IMR-90 (cell line): ENCODE measurements around the gene ATL2. TPM values are rescaled to one million over a fixed set of nuclear protein-coding genes. Genes with fewer than 3 reads are reported as not detected.

ENCODE experiments used
- ATAC-seq: fragments of 200-7000 bp; cut with Tn5 transposase; 2 replicates; pipeline ENCODE4 v1.9.1; 2020; ENCODE audit warnings: low read depth, mild to moderate bottlenecking, moderate library complexity
- BruUV-seq: library from RNA; stranded (reverse); fragments of 400-500 nt; replicated peaks from 2 replicates; lab custom pipeline; 2021; lab: Mats Ljungman, UMichigan
- CTCF ChIA-PET: fragments of 300-600 bp; formaldehyde crosslinking; extraction: SDS; loops from one replicate; lab custom pipeline; 2021; ENCODE audit warnings: antibody characterized with exemption; lab: Yijun Ruan, JAX
- POLR2A ChIA-PET: fragments of 300-600 bp; sonication (Branson Sonifier 250); formaldehyde crosslinking; loops from one replicate; lab custom pipeline; 2022; ENCODE audit warnings: antibody characterized with exemption; ENCODE audit not compliant: unreplicated experiment; lab: Charles Lee
- DNase-seq: peaks from one replicate; pipeline ENCODE4 v3.0.0; 2013
- H2AFZ ChIP-seq: replicated peaks from 2 replicates; pipeline ENCODE3; 2013; ENCODE audit warnings: low read length, mild to moderate bottlenecking; ENCODE audit not compliant: poor library complexity
- H2AK5ac ChIP-seq: 2 replicates; pipeline ENCODE4 v1.6.1; 2013; ENCODE audit warnings: low read depth, low read length, inconsistent platforms
- H2AK9ac ChIP-seq: replicated peaks from 2 replicates; pipeline ENCODE3; 2013; ENCODE audit warnings: mild to moderate bottlenecking, low read depth, low read length, moderate library complexity; ENCODE audit not compliant: poor library complexity
- H2BK120ac ChIP-seq: 2 replicates; pipeline ENCODE4 v1.6.1; 2013; ENCODE audit warnings: low read depth, low read length, inconsistent platforms
- H2BK15ac ChIP-seq: 3 replicates; pipeline ENCODE4 v1.6.1; 2013; ENCODE audit warnings: low read depth, low read length, inconsistent platforms
- H2BK20ac ChIP-seq: 2 replicates; pipeline ENCODE4 v1.6.1; 2013; ENCODE audit warnings: low read depth, mild to moderate bottlenecking, inconsistent platforms, low read length, moderate library complexity
- H2BK5ac ChIP-seq: 2 replicates; pipeline ENCODE4 v1.6.1; 2013; ENCODE audit warnings: mild to moderate bottlenecking, low read depth, low read length, inconsistent platforms; ENCODE audit not compliant: poor library complexity, severe bottlenecking
- H3K14ac ChIP-seq: replicated peaks from 2 replicates; pipeline ENCODE4 v1.6.1; 2013; ENCODE audit warnings: low read depth, low read length, inconsistent platforms
- H3K18ac ChIP-seq: 2 replicates; pipeline ENCODE4 v1.6.1; 2013; ENCODE audit warnings: low read depth, low read length, control low read depth
- H3K23ac ChIP-seq: 2 replicates; pipeline ENCODE4 v1.6.1; 2013; ENCODE audit warnings: low read depth, low read length, inconsistent platforms
- H3K27ac ChIP-seq: 2 replicates; pipeline ENCODE4 v1.5.1; 2013; ENCODE audit warnings: mild to moderate bottlenecking, control low read depth, low read length; ENCODE audit not compliant: insufficient read depth
- H3K27me3 ChIP-seq: 2 replicates; pipeline ENCODE4 v1.6.1; 2013; ENCODE audit warnings: low read length; ENCODE audit not compliant: control insufficient read depth, insufficient read depth
- H3K36me3 ChIP-seq: 2 replicates; pipeline ENCODE4 v1.6.1; 2013; ENCODE audit warnings: low read length, mixed read lengths; ENCODE audit not compliant: control insufficient read depth, insufficient read depth
- H3K4ac ChIP-seq: 2 replicates; pipeline ENCODE4 v1.6.1; 2013; ENCODE audit warnings: low read depth, low read length, inconsistent platforms
- H3K4me1 ChIP-seq: 2 replicates; pipeline ENCODE4 v1.6.1; 2013; ENCODE audit warnings: low read length, mixed read lengths; ENCODE audit not compliant: control insufficient read depth, insufficient read depth
- H3K4me2 ChIP-seq: 2 replicates; pipeline ENCODE4 v1.6.1; 2013; ENCODE audit warnings: low read depth, mild to moderate bottlenecking, control low read depth, low read length, moderate library complexity
- H3K4me3 ChIP-seq: 2 replicates; pipeline ENCODE4 v1.5.1; 2013; ENCODE audit warnings: low read depth, mild to moderate bottlenecking, control low read depth, low read length, moderate library complexity; ENCODE audit not compliant: insufficient read depth
- H3K56ac ChIP-seq: 2 replicates; pipeline ENCODE4 v1.6.1; 2013; ENCODE audit warnings: low read length, inconsistent platforms; ENCODE audit not compliant: insufficient read depth; ENCODE audit errors: extremely low read depth
- H3K79me1 ChIP-seq, 2 experiments: 2 replicates each; pipeline ENCODE4 v1.6.1; 2013; ENCODE audit warnings: low read length in 2 of 2, inconsistent platforms in 1 of 2, low read depth in 1 of 2
- H3K9ac ChIP-seq: 2 replicates; pipeline ENCODE4 v1.6.1; 2013; ENCODE audit warnings: low read depth, low read length, control low read depth
- H3K9me1 ChIP-seq: 2 replicates; pipeline ENCODE4 v1.6.1; 2013; ENCODE audit warnings: low read length, inconsistent platforms; ENCODE audit not compliant: insufficient read depth
- H3K9me3 ChIP-seq: 2 replicates; pipeline ENCODE4 v1.6.1; 2013; ENCODE audit warnings: low read length; ENCODE audit not compliant: control insufficient read depth, insufficient read depth
- H4K20me1 ChIP-seq: 2 replicates; pipeline ENCODE4 v1.6.1; 2013; ENCODE audit warnings: low read length, inconsistent platforms; ENCODE audit not compliant: insufficient read depth
- H4K5ac ChIP-seq: 2 replicates; pipeline ENCODE4 v1.6.1; 2013; ENCODE audit warnings: mild to moderate bottlenecking, low read depth, low read length, control low read depth
- H4K8ac ChIP-seq, 2 experiments: 2 replicates each; pipeline ENCODE4 v1.6.1; 2013; ENCODE audit warnings: low read depth in 2 of 2, low read length in 2 of 2, control low read depth in 1 of 2, inconsistent platforms in 1 of 2
- H4K91ac ChIP-seq: 2 replicates; pipeline ENCODE4 v1.6.1; 2013; ENCODE audit warnings: low read depth, low read length, inconsistent platforms; ENCODE audit not compliant: insufficient read depth
- CEBPB ChIP-seq: IDR thresholded peaks from 2 replicates; pipeline ENCODE4 v1.6.1; 2012; ENCODE audit warnings: low read depth, low read length, improper control_type of control experiment
- CHD1 ChIP-seq: IDR thresholded peaks from 2 replicates; pipeline ENCODE4 v1.6.1; 2012; ENCODE audit warnings: low read depth, low read length, improper control_type of control experiment
- CTCF ChIP-seq: conservative IDR thresholded peaks from 2 replicates; pipeline ENCODE4 v1.5.1; 2012; ENCODE audit warnings: mild to moderate bottlenecking, low read depth, low read length, improper control_type of control experiment
- FOS ChIP-seq: fragments of 150-350 bp; IDR thresholded peaks from 2 replicates; pipeline ENCODE4 v1.6.1; 2016; ENCODE audit warnings: low read depth, low read length
- MAFK ChIP-seq: IDR thresholded peaks from 2 replicates; pipeline ENCODE4 v1.6.1; 2012; ENCODE audit warnings: low read depth, low read length, improper control_type of control experiment
- MAZ ChIP-seq: IDR thresholded peaks from 2 replicates; pipeline ENCODE4 v1.6.1; 2012; ENCODE audit warnings: low read depth, mild to moderate bottlenecking, low read length, improper control_type of control experiment, moderate library complexity, borderline replicate concordance
- MXI1 ChIP-seq: IDR thresholded peaks from 2 replicates; pipeline ENCODE4 v1.6.1; 2012; ENCODE audit warnings: low read depth, mild to moderate bottlenecking, low read length, moderate library complexity, borderline replicate concordance
- POLR2A ChIP-seq: IDR thresholded peaks from 2 replicates; pipeline ENCODE4 v1.6.1; 2012; ENCODE audit warnings: mild to moderate bottlenecking, low read depth, low read length
- RCOR1 ChIP-seq: IDR thresholded peaks from 2 replicates; pipeline ENCODE4 v1.6.1; 2012; ENCODE audit warnings: mild to moderate bottlenecking, low read length, improper control_type of control experiment; ENCODE audit not compliant: insufficient replicate concordance
- RFX5 ChIP-seq: IDR thresholded peaks from 2 replicates; pipeline ENCODE4 v1.8.0; 2012; ENCODE audit warnings: low read depth, mild to moderate bottlenecking, low read length, moderate library complexity
- SMC3 ChIP-seq: fragments of 150-350 bp; IDR thresholded peaks from 2 replicates; pipeline ENCODE4 v1.6.1; 2016; ENCODE audit warnings: low read depth, mild to moderate bottlenecking, antibody characterized with exemption, low read length, moderate library complexity
- WGBS, 2 experiments: methylation state at CpG; one replicate each; pipeline versions ENCODE4 v1.1.5 to v1.1.7; 2013; ENCODE audit warnings: missing lambda C conversion rate in 2 of 2; ENCODE audit not compliant: insufficient read length in 1 of 2; ENCODE audit errors: extremely low coverage in 2 of 2; 5-methylcytosine and 5-hydroxymethylcytosine counted together
- dilution Hi-C: fragments of 300-500 bp; cut with HindIII; formaldehyde crosslinking; loops from one replicate; pipeline ENCODE4 v1.14.3; 2018; ENCODE audit warnings: low sequenced_read_pairs; ENCODE audit not compliant: unreplicated experiment
- in situ Hi-C: fragments of 300-500 bp; cut with MboI; formaldehyde crosslinking; loops from 3 replicates; pipeline ENCODE4 v1.14.3; 2019; ENCODE audit warnings: low sequenced_read_pairs, inconsistent platforms, mixed read lengths
- intact Hi-C: fragments of 100-400 bp; cut with micrococcal nuclease; formaldehyde crosslinking; loops from 2 replicates; pipeline ENCODE4 v1.10.0; 2022
- polyA plus RNA-seq, 3 experiments: library from polyadenylated mRNA; depleted of rRNA; stranded (reverse); fragments of >200 nt; gene quantifications; 2 replicates each; pipeline ENCODE4 v1.2.3, GENCODE V29; 2012; ENCODE audit warnings: low replicate concordance in 1 of 3
- total RNA-seq: library from RNA; depleted of rRNA; stranded (reverse); fragments of >200 nt; gene quantifications from 2 replicates; pipeline ENCODE4 v1.2.3, GENCODE V29; 2012
- TF ChIP-seq, protein P1 (sequence below): fragments of 150-350 bp; IDR thresholded peaks from 2 replicates; pipeline ENCODE4 v1.6.1; 2017; ENCODE audit warnings: mild to moderate bottlenecking, antibody characterized with exemption, low read length, low read depth
- TF ChIP-seq, protein P2 (sequence below): fragments of 150-350 bp; IDR thresholded peaks from 2 replicates; pipeline ENCODE4 v1.6.1; 2016; ENCODE audit warnings: low read depth, mild to moderate bottlenecking, low read length, moderate library complexity, borderline replicate concordance

Gene ATL2
- total and polyA plus RNA-seq, 2 of the 4 experiments (the other 2 are of a cell fraction), result 16.0 to 62.6 TPM

- Histone ChIP-seq H3K79me1 (no peaks in the 10 kb centered on the region), H2BK120ac (no peak overlapping the region), H2AK5ac (no peak overlapping the region), H3K9ac (no peak overlapping the region), H3K9me3 (peaks cover 9% of the 10 kb centered on the region), H3K18ac (no peak overlapping the region), H3K4me2 (no peak overlapping the region), H3K27ac (no peak overlapping the region), H2BK5ac (no peak overlapping the region), H3K4ac (no peak overlapping the region), H4K20me1 (no peaks in the 10 kb centered on the region), H2BK15ac (no peak overlapping the region), H4K8ac (no peak overlapping the region), H3K14ac (no peak overlapping the region), H2AK9ac (no peak overlapping the region), H3K23ac (no peak overlapping the region), H3K36me3 (no peaks in the 10 kb centered on the region), H3K9me1 (no peaks in the 10 kb centered on the region), H2AFZ (no peak overlapping the region), H4K5ac (no peak overlapping the region), H2BK20ac (no peak overlapping the region), H3K27me3 (peaks cover 32% of the 10 kb centered on the region), H3K56ac (no peak overlapping the region), H4K91ac (no peak overlapping the region), H3K4me1 (no peaks in the 10 kb centered on the region), H3K4me3 (no peak overlapping the region)
- CTCF ChIA-PET, result no interaction called here
- BruUV-seq, result no TSS peak
- intact Hi-C loops (no loop called here), dilution Hi-C loops (no loop called here), in situ Hi-C loops (no loop called here)
- DNase-seq, result no peak
- 33% methylated on average over 1 of the region's 4 CpGs; no CpG with 5 or more reads in 1 of the 2 experiments for WGBS, 2 experiments
- no peak for ATAC-seq
- no peak for TF ChIP-seq FOS
- TF ChIP-seq, protein P1, sequence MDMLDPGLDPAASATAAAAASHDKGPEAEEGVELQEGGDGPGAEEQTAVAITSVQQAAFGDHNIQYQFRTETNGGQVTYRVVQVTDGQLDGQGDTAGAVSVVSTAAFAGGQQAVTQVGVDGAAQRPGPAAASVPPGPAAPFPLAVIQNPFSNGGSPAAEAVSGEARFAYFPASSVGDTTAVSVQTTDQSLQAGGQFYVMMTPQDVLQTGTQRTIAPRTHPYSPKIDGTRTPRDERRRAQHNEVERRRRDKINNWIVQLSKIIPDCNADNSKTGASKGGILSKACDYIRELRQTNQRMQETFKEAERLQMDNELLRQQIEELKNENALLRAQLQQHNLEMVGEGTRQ, result no peak
- TF ChIP-seq POLR2A, result no peak
- TF ChIP-seq CHD1, result no peak
- TF ChIP-seq RCOR1, result no peak
- TF ChIP-seq CEBPB, result no peak
- no peak for TF ChIP-seq SMC3
- TF ChIP-seq MXI1, result no peak
- TF ChIP-seq RFX5, result no peak
- TF ChIP-seq MAFK, result no peak
- TF ChIP-seq MAZ, result no peak
- TF ChIP-seq, protein P2, sequence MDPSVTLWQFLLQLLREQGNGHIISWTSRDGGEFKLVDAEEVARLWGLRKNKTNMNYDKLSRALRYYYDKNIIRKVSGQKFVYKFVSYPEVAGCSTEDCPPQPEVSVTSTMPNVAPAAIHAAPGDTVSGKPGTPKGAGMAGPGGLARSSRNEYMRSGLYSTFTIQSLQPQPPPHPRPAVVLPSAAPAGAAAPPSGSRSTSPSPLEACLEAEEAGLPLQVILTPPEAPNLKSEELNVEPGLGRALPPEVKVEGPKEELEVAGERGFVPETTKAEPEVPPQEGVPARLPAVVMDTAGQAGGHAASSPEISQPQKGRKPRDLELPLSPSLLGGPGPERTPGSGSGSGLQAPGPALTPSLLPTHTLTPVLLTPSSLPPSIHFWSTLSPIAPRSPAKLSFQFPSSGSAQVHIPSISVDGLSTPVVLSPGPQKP, result no peak
- no peak for TF ChIP-seq CTCF
- POLR2A ChIA-PET, result no interaction called here
Observed at GRCh38 chr2:38415728-38416291, 38.7 kb upstream of the ATL2 start.
